GM12801 (cell line): ENCODE results near the gene MAOA.

Experiments
- TF ChIP-seq, protein P1 (sequence below): IDR thresholded peaks from one replicate; pipeline ENCODE4 v1.5.1; 2011; ENCODE audit warnings: control low read depth; ENCODE audit not compliant: insufficient read length; ENCODE audit errors: extremely low read depth

Gene MAOA

DNA sequence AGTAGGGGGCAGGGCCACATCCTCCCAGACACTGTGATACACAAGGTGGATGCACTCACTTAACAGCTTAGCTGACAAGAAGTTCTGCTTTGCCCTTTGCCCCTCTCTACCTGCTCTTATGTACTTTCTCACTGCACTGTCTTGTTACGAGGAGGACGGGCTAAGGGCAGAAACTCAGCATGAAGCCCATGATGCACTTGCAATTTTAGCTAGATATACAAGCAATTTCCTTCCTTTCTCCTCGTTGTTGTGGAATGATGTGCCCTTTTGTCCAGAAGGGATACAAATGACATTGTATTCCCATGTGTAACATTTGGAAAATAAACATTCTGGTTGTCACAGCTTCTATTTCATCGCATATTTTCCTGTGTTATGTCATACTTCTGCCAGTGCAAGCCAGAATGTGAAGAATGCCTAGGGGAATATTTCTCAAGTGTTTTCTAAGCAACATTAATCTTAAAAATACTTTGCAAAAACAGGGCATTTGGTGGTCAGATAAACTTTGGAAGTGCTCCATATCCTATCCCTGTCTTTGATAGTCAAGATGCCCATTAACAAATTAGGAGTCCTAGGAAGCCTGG is 47.2 kb downstream of the MAOA start:
- TF ChIP-seq, protein P1, sequence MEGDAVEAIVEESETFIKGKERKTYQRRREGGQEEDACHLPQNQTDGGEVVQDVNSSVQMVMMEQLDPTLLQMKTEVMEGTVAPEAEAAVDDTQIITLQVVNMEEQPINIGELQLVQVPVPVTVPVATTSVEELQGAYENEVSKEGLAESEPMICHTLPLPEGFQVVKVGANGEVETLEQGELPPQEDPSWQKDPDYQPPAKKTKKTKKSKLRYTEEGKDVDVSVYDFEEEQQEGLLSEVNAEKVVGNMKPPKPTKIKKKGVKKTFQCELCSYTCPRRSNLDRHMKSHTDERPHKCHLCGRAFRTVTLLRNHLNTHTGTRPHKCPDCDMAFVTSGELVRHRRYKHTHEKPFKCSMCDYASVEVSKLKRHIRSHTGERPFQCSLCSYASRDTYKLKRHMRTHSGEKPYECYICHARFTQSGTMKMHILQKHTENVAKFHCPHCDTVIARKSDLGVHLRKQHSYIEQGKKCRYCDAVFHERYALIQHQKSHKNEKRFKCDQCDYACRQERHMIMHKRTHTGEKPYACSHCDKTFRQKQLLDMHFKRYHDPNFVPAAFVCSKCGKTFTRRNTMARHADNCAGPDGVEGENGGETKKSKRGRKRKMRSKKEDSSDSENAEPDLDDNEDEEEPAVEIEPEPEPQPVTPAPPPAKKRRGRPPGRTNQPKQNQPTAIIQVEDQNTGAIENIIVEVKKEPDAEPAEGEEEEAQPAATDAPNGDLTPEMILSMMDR: no peak

DNA sequence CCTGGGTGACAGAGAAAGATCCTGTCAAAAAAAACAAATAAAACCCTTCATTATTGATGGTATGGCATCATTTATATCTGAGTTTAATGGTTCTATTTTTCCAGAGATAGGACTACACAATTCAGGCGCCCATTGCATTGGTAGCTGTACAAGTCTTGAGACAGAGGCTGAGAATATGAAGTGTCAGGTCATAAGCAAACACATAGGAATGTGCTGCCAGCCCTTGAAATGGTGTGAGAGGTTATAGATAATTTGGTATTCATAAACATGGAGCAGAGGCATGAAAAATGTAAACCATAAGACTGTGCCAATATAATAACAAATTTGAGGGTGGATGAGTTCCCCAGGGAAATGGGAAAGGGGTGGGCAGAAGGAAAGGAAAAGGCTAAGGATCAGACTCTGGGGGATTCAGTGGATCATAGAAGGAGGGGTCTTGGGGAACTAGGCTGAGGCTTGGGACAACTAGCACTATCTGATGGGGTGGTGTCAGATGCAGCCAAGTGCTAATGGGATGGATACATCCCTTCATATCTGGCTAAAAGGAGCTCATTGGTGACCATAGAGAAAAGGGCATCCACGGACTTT is 50.8 kb downstream of the MAOA start:
- TF ChIP-seq, protein P1: no peak

DNA sequence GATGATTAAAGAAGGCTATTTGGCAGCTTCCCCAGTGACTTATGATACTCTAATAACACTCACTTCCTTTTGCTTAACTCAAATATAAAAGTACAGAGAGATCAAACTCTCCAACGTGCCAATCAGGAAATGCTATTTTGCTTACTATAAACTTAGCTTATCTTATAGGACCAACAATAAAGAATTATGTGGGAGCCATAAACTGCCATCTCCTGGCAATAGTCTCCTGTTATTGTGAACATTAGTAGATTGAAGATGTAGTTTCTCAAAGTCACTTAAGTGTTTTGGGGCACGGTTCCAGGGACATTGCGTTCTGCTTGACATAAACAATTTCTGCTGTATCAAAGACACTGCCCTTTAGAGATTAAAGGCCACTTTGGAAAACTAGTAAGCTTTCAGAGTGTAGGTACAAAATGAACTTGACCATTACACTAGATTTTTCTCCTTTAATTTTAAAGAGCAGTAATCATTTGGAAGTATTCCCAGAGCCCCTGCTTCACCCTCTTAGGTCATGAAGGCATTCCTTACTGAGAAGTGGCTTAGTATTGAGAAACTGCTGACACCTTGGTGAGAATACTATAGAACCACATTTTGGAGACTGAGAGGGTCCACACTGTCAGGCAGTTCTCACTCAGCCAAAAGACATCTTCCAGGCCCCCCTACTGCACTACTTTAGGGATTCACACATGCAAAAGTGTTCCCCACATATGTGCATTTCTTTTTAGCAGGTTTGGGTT is 51.9 kb downstream of the MAOA start:
- TF ChIP-seq, protein P1: no peak

DNA sequence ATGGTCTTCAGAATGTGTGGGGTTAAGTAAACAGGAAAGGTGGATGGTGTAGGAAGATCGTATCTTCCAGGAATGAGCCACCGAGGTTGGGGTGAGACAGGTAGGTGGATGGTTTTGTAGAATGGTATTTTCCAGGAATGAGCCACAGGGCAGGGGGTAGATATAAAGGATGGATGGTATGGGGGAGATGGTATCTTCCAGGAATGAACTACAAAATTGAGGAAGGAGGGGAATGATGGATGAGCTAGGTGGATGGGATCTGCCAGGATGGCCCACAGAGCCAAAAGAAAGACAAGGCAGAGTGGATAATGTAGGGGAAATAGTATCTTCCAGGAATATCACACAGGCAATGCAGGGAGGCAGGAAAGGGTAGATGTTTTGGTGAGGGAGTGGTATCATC is 60.0 kb downstream of the MAOA start:
- TF ChIP-seq, protein P1: no peak

DNA sequence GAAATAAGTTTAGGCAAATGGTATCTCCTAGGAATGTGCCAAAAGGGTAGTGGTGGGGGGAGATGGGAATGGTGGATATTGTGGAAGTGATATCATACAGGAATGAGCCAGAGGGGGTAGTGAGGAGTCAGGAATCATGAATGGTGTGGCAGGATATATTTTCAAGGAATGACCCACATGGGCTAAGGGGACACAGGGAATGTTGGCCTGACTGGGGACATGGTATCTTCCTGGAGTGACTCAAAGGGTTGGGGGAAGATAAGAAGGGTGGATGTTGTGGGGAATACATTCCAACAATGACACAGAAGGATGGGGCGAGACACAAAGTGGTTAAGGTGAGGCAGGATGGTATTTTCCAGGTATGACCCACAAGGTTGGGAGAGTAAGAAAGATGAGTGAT is 60.6 kb downstream of the MAOA start:
- TF ChIP-seq, protein P1: no peak

DNA sequence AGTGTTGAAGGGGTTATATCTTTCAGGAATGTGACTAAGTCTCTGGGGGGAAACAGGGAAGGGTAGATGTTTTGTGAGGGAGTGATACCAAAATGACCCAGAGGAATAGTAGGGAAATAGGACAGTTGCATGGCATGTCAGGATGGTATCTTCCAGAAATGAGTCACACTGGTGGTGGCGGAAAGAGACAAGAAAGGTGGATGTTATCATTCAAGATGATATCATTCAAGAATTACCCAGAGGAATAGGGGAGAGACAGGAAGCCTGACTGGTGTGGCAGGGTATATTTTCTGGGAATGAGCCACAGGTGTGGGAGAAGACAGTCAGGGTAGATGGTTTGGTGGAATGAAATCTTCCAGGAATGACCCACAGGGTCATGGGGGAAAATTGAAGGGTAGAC is 61.1 kb downstream of the MAOA start:
- TF ChIP-seq, protein P1: no peak

DNA sequence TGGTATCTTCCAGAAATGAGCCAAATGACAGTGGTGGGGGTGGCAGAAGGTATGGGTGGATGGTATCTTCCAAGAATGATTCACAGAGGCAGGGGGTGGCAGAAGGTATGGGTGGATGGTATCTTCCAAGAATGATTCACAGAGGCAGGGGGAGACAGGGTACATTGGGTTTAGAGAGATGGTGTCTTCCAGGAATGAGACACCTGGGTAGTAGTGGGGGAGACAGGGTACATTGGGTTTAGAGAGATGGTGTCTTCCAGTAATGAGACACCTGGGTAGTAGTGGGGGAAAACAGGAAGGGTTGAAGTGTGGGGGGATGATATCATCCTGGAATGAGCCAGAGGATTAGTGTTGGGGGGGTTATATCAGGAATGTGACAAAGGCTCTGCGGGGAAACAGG is 62.0 kb downstream of the MAOA start:
- TF ChIP-seq, protein P1: no peak
